Activated CD8-positive, alpha-beta T cell treated with anti-CD3 and anti-CD28 coated beads for 36 hours (primary cell): ENCODE data around the gene COA3. TPM values are rescaled to one million over a fixed set of nuclear protein-coding genes. Genes with fewer than 3 reads are reported as not detected.

Experiments used
- ATAC-seq: fragments of 200-7000 bp; cut with Tn5 transposase; one replicate; pipeline ENCODE4 v1.10.0; 2021; ENCODE audit warnings: mild to moderate bottlenecking, moderate library complexity
- CTCF ChIA-PET: fragments of 350-600 bp; sonication (Branson Sonifier 250); formaldehyde crosslinking; loops from one replicate; lab custom pipeline; 2021; ENCODE audit warnings: antibody characterized with exemption; lab: Charles Lee
- POLR2A ChIA-PET: fragments of 350-600 bp; sonication (Branson Sonifier 250); formaldehyde crosslinking; loops from one replicate; lab custom pipeline; 2021; ENCODE audit warnings: antibody characterized with exemption; lab: Charles Lee
- DNase-seq: peaks from one replicate; pipeline ENCODE4 v3.0.0-alpha.2; 2020
- H3K27ac Mint-ChIP-seq: one replicate; pipeline ENCODE4 v1.8.0; 2021; ENCODE audit warnings: mild to moderate bottlenecking, mixed read lengths
- H3K27me3 Mint-ChIP-seq: one replicate; pipeline ENCODE4 v1.8.0; 2021; ENCODE audit warnings: mixed read lengths
- H3K36me3 Mint-ChIP-seq: one replicate; pipeline ENCODE4 v1.8.0; 2021; ENCODE audit warnings: low read depth, mixed read lengths
- H3K4me1 Mint-ChIP-seq: one replicate; pipeline ENCODE4 v1.8.0; 2021; ENCODE audit warnings: low read depth, mixed read lengths
- H3K4me3 Mint-ChIP-seq: one replicate; pipeline ENCODE4 v1.8.0; 2021; ENCODE audit warnings: mild to moderate bottlenecking, moderate library complexity, mixed read lengths
- H3K9me3 Mint-ChIP-seq: one replicate; pipeline ENCODE4 v1.8.0; 2021; ENCODE audit warnings: mixed read lengths
- intact Hi-C: fragments of 100-400 bp; cut with micrococcal nuclease; formaldehyde crosslinking; loops from one replicate; pipeline ENCODE4 v1.10.0; 2022
- total RNA-seq, 2 experiments: library from RNA; stranded (reverse); gene quantifications; one replicate each; pipeline ENCODE4 v1.2.3, GENCODE V29; 2021
- TF ChIP-seq, protein P1 (sequence below): fragments of 200-600 bp; IDR thresholded peaks from one replicate; pipeline ENCODE4 v1.8.0; 2022; ENCODE audit warnings: antibody characterized with exemption, mild to moderate bottlenecking

COA3 gene
- total RNA-seq, 2 experiments from 2014 or later, result 24.9 to 27.9 TPM

DNA sequence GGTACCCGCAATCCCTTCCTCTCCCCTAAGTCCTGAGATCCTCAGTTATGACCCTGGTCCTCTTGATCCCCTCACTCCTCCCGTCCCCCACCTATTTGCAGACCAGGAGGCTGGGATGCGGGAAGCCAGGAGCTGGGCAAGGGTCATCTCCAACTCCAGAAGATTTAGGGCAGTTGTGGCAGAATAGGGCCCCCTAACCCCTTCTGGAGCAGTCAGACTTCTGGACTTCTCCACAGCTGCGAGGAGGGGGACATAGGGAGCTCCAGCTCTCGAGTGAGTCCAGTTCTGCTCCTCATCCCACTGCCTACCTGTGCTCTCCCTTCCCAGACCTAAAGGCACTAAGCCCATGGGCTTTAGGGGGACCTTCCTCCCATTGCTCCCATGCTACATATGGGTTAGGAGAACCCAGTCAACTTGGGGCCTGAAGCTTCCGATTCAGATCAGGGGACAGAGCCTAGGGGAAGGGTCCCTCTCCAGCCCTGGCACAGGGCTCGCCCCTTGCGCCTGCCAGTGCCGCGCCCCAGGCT, 16.8 kb downstream of the COA3 start:
- TF ChIP-seq, protein P1, sequence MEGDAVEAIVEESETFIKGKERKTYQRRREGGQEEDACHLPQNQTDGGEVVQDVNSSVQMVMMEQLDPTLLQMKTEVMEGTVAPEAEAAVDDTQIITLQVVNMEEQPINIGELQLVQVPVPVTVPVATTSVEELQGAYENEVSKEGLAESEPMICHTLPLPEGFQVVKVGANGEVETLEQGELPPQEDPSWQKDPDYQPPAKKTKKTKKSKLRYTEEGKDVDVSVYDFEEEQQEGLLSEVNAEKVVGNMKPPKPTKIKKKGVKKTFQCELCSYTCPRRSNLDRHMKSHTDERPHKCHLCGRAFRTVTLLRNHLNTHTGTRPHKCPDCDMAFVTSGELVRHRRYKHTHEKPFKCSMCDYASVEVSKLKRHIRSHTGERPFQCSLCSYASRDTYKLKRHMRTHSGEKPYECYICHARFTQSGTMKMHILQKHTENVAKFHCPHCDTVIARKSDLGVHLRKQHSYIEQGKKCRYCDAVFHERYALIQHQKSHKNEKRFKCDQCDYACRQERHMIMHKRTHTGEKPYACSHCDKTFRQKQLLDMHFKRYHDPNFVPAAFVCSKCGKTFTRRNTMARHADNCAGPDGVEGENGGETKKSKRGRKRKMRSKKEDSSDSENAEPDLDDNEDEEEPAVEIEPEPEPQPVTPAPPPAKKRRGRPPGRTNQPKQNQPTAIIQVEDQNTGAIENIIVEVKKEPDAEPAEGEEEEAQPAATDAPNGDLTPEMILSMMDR, result no peak
- intact Hi-C loops, result no loop called here
- Mint-ChIP-seq H3K9me3 (no peaks in the 10 kb centered on the region), H3K36me3 (peaks cover 18% of the 10 kb centered on the region), H3K27ac (no peak overlapping the region), H3K4me1 (peaks cover 22% of the 10 kb centered on the region), H3K27me3 (peaks cover 48% of the 10 kb centered on the region), H3K4me3 (no peak overlapping the region)
- CTCF ChIA-PET, result no interaction called here
- POLR2A ChIA-PET, result interaction anchor here (1.2 to 4.5 kb wide), 4 partner anchors 8 to 16 kb away, joined by 3 to 22 read pairs (median 4); partner anchors contain the start of genes CNTD1, COA3 and VPS25
- ATAC-seq (no peak), DNase-seq (no peak)

DNA sequence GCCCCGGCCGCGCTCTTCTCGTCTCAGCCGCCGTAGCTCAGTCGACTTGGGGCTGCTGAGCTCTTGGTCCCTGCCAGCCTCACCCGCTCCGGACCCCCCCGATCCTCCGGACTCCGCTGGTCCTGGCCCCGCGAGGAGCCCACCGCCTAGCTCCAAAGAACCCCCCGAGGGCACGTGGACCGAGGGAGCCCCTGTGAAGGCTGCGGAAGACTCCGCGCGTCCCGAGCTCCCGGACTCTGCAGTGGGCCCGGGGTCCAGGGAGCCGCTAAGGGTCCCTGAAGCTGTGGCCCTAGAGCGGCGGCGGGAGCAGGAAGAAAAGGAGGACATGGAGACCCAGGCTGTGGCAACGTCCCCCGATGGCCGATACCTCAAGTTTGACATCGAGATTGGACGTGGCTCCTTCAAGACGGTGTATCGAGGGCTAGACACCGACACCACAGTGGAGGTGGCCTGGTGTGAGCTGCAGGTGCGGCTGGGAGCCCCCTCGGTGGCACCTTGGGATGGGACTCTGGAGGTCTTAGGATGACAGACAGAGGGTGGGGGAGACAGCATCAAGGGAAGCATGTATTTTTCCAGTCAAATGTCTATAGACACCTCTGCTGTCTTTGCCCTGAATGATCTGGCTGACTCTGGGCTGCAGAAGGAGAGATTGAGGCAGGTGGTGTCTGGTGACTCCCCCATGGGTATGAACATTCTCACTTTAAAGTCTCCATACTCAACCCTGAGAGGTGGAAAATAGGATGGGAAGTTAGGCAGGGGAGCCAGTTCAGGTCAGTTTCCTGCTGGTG, 17.5 kb downstream of the COA3 start:
- no peak for ATAC-seq
- POLR2A ChIA-PET, result interaction anchor here (0.7 to 4.5 kb wide), 5 partner anchors 7 to 203 kb away, joined by 3 to 22 read pairs (median 4); partner anchors contain the start of genes CNTD1, COA3 and VPS25

GRCh38 chr17:42779936-42780850, 18.3 kb downstream of the COA3 start, which contains the start of gene WNK4:
WNK4 (plus strand) TSS chr17:42780610; CDS start chr17:42780699, 89 bp downstream.
- DNase-seq, result no peak
- peak; percentile 42 for ATAC-seq
- Mint-ChIP-seq H3K27me3 (peaks cover 37% of the 10 kb centered on the region), H3K4me1 (peaks cover 23% of the 10 kb centered on the region), H3K4me3 (no peak within 1 kb of the TSS), H3K27ac (no peak within 1 kb of the TSS), H3K9me3 (no peaks in the 10 kb centered on the region), H3K36me3 (peaks cover 26% of the 10 kb centered on the region)
- CTCF ChIA-PET, result interaction anchor here (0.8 kb wide), 2 partner anchors 201 kb away, joined by 3 read pairs; no protein-coding TSS in a partner anchor
- intact Hi-C loops, result no loop called here
- TF ChIP-seq, protein P1, result no peak
- POLR2A ChIA-PET, result interaction anchor here (0.7 to 1.1 kb wide), 3 partner anchors 43 to 202 kb away, joined by 3 read pairs; no protein-coding TSS in a partner anchor

More for the DNA sequence above, 17.5 kb downstream of the COA3 start:
- H3K27ac Mint-ChIP-seq, result no peak overlapping the region
- H3K36me3 Mint-ChIP-seq, result peaks cover 20% of the 10 kb centered on the region
- no peak overlapping the region for H3K4me3 Mint-ChIP-seq
- intact Hi-C loops, result no loop called here
- DNase-seq, result no peak
- H3K27me3 Mint-ChIP-seq, result peaks cover 43% of the 10 kb centered on the region
- H3K4me1 Mint-ChIP-seq, result peaks cover 22% of the 10 kb centered on the region
- CTCF ChIA-PET, result interaction anchor here (0.8 kb wide), 1 partner anchor 202 kb away, joined by 3 read pairs; no protein-coding TSS in a partner anchor
- TF ChIP-seq, protein P1, result no peak
- H3K9me3 Mint-ChIP-seq, result no peaks in the 10 kb centered on the region

GRCh38 chr17:42779304-42779935, 19.1 kb downstream of the COA3 start:
- ATAC-seq (no peak), DNase-seq (no peak)
- TF ChIP-seq, protein P1, result no peak
- H3K4me1 Mint-ChIP-seq, result peaks cover 19% of the 10 kb centered on the region
- intact Hi-C loops, result no loop called here
- H3K4me3 Mint-ChIP-seq, result no peak overlapping the region
- CTCF ChIA-PET, result interaction anchor here (0.8 to 1.4 kb wide), 2 partner anchors 19 to 201 kb away, joined by 3 read pairs; partner anchors contain the start of gene COA3
- H3K27ac Mint-ChIP-seq, result no peak overlapping the region
- peaks cover 30% of the 10 kb centered on the region for H3K27me3 Mint-ChIP-seq
- peaks cover 29% of the 10 kb centered on the region for H3K36me3 Mint-ChIP-seq
- POLR2A ChIA-PET, result interaction anchor here (1.1 kb wide), 1 partner anchor 44 kb away, joined by 3 read pairs; no protein-coding TSS in a partner anchor
- H3K9me3 Mint-ChIP-seq, result no peaks in the 10 kb centered on the region
